ENCODE data around the gene ZYX.

DNA sequence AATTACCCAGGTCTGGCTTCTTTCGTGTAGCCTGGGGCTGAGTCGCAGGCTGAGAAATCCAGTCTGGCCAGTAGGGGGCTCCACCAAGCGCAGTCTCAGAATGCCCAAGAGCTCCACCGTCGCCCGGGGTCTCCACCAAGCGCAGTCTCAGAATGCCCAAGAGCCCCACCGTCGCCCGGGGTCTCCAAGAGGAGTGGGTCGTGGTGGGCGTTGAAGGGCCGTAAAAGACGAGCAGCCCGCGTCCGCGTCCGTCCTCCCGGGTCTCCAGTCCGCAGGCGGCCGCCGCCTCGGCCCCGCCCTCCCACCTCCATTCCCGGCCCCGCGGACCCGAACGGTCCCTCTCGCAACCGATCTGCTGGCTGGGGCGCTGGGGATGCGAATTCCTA, 892 bp upstream of the ZYX start:
- TF ChIP-seq, protein P1, sequence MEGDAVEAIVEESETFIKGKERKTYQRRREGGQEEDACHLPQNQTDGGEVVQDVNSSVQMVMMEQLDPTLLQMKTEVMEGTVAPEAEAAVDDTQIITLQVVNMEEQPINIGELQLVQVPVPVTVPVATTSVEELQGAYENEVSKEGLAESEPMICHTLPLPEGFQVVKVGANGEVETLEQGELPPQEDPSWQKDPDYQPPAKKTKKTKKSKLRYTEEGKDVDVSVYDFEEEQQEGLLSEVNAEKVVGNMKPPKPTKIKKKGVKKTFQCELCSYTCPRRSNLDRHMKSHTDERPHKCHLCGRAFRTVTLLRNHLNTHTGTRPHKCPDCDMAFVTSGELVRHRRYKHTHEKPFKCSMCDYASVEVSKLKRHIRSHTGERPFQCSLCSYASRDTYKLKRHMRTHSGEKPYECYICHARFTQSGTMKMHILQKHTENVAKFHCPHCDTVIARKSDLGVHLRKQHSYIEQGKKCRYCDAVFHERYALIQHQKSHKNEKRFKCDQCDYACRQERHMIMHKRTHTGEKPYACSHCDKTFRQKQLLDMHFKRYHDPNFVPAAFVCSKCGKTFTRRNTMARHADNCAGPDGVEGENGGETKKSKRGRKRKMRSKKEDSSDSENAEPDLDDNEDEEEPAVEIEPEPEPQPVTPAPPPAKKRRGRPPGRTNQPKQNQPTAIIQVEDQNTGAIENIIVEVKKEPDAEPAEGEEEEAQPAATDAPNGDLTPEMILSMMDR (conservative IDR thresholded peaks at IDR 0.05), result peak; percentile 99
- TF ChIP-seq ZFX (IDR thresholded peaks at IDR 0.05), result no peak

Measured in C4-2B (cell line).